Measurements from ENCODE around the gene CFAP299. TPM values are rescaled to one million over a fixed set of nuclear protein-coding genes. Genes with fewer than 3 reads are reported as not detected.

The CFAP299 gene
- polyA plus RNA-seq, 2 of the 4 experiments (the other 2 are of a cell fraction) = not detected

DNA sequence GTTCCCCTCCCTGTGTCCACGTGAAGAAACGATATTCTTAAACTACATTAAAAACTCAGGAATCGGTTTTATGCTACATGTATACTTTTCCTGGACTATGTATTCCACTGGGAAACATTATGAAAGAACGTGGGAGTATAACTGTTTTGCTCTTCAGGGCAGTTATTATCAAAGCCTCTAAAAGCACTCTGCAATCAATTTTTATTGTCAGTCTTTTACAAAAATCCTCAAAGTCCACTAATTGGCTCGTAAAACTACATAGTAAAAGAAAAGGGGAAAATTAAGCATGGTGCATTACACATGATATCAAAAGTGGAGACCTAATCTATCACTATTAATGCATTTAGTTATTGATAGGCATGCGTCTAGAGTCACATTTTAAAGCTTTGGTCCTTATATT lies 11.4 kb upstream of the CFAP299 start:
- Histone ChIP-seq H3K4me1 (no peaks in the 10 kb centered on the region), H3K4me2 (no peak overlapping the region), H3K4me3 (no peak overlapping the region), H3K9me3 (no peaks in the 10 kb centered on the region), H3K27ac (no peak overlapping the region)
- FAIRE-seq (no peak), ATAC-seq (no peak), DNase-seq (ENCODE audit: low read depth in 1 of 2, low spot score in 1 of 2) (no peak)
- 36% methylated on average over 6 of the region's 6 CpGs for WGBS (ENCODE audit: missing lambda C conversion rate)
- POLR2A ChIA-PET = no interaction called here
- CTCF ChIA-PET = no interaction called here
- TF ChIP-seq MAZ (IDR thresholded peaks at IDR 0.05; ENCODE audit: borderline replicate concordance, low read depth, low read length) (no peak), PHF8 (IDR thresholded peaks at IDR 0.05; ENCODE audit: borderline replicate concordance, low read depth) (no peak), ZSCAN20 (CRISPR knock-in tag; IDR thresholded peaks at IDR 0.05) (no peak), FOXS1 (CRISPR knock-in tag; IDR thresholded peaks at IDR 0.05) (no peak), CEBPB (IDR thresholded peaks at IDR 0.05) (no peak), JUN (IDR thresholded peaks at IDR 0.05) (no peak), HOXB5 (CRISPR knock-in tag; IDR thresholded peaks at IDR 0.05) (no peak), NR3C1 (IDR thresholded peaks at IDR 0.05) (no peak), ZNF302 (CRISPR knock-in tag; IDR thresholded peaks at IDR 0.05) (no peak), CHD4 (IDR thresholded peaks at IDR 0.05; ENCODE audit: borderline replicate concordance) (no peak)
- TF ChIP-seq, protein P1, sequence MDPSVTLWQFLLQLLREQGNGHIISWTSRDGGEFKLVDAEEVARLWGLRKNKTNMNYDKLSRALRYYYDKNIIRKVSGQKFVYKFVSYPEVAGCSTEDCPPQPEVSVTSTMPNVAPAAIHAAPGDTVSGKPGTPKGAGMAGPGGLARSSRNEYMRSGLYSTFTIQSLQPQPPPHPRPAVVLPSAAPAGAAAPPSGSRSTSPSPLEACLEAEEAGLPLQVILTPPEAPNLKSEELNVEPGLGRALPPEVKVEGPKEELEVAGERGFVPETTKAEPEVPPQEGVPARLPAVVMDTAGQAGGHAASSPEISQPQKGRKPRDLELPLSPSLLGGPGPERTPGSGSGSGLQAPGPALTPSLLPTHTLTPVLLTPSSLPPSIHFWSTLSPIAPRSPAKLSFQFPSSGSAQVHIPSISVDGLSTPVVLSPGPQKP (IDR thresholded peaks at IDR 0.05; ENCODE audit: low read depth, low read length) = no peak

GRCh38 chr4:80331693-80332092 lies 3.8 kb upstream of the CFAP299 start:
- Histone ChIP-seq H3K4me2 (no peak overlapping the region), H3K27ac (no peak overlapping the region), H3K4me1 (0 out of 3 replicates have a peak, but pooled peaks cover 4% of the 10 kb centered on the region), H3K9me3 (no peaks in the 10 kb centered on the region), H3K4me3 (no peak overlapping the region)
- no peak for TF ChIP-seq TFCP2L1 (CRISPR knock-in tag; IDR thresholded peaks at IDR 0.05)
- TF ChIP-seq ZSCAN20 (CRISPR knock-in tag; IDR thresholded peaks at IDR 0.05) = no peak
- no peak for TF ChIP-seq EP300 (IDR thresholded peaks at IDR 0.05)
- no peak for TF ChIP-seq CEBPB (IDR thresholded peaks at IDR 0.05)
- no peak for TF ChIP-seq GATA3 (IDR thresholded peaks at IDR 0.05; ENCODE audit: borderline replicate concordance)
- TF ChIP-seq ZC3H11A (IDR thresholded peaks at IDR 0.05) = no peak
- TF ChIP-seq RAD21 (conservative IDR thresholded peaks at IDR 0.05 in 1 of 2, IDR thresholded peaks at IDR 0.05 in 1 of 2) = no peak
- no peak for TF ChIP-seq MAZ (IDR thresholded peaks at IDR 0.05; ENCODE audit: borderline replicate concordance, low read depth, low read length)
- TF ChIP-seq SREBF2 (IDR thresholded peaks at IDR 0.05) = no peak
- ChIA-PET POLR2A (no interaction called here), CTCF (interaction anchor here (0.5 kb wide), 1 partner anchor 62 kb away, joined by 3 read pairs; no protein-coding TSS in a partner anchor)
- no peak for DNase-seq (ENCODE audit: low read depth in 1 of 2, low spot score in 1 of 2)
- 8% methylated on average over 2 of the region's 2 CpGs for WGBS (ENCODE audit: missing lambda C conversion rate)
- FAIRE-seq = no peak
- ATAC-seq = no peak

DNA sequence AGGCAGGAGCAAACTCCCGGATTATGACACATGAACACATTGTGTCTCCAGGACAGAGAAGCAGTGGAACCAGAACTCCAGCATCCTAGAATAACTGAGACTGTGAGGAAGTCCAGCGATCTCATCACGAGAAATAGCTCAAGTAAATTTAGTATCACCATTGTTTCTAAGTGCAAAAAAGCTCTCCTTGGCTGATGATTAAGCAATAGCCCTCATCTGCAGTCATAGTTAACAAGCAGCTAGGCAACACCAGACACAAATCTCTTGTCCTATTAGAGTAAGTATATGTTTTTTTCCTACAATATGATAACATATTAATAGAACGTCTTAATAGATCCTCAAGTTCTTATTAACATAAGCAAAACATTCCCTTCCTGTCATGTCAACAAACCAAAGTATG lies 2.4 kb upstream of the CFAP299 start:
- ATAC-seq (no peak), DNase-seq (ENCODE audit: low read depth in 1 of 2, low spot score in 1 of 2) (no peak), FAIRE-seq (no peak)
- CTCF ChIA-PET = interaction anchor here (2.1 kb wide), 1 partner anchor 29 kb away, joined by 4 read pairs; no protein-coding TSS in a partner anchor
- no peak overlapping the region for H3K4me3 ChIP-seq
- H3K4me1 ChIP-seq = 0 out of 3 replicates have a peak, but pooled peaks cover 4% of the 10 kb centered on the region
- WGBS (ENCODE audit: missing lambda C conversion rate) = 18% methylated on average over 4 of the region's 4 CpGs
- POLR2A ChIA-PET = no interaction called here
- H3K27ac ChIP-seq = no peak overlapping the region
- TF ChIP-seq HDAC2 (IDR thresholded peaks at IDR 0.05) = no peak
- no peak for TF ChIP-seq KDM1A (IDR thresholded peaks at IDR 0.05; ENCODE audit: low read depth)
- TF ChIP-seq, protein P2, sequence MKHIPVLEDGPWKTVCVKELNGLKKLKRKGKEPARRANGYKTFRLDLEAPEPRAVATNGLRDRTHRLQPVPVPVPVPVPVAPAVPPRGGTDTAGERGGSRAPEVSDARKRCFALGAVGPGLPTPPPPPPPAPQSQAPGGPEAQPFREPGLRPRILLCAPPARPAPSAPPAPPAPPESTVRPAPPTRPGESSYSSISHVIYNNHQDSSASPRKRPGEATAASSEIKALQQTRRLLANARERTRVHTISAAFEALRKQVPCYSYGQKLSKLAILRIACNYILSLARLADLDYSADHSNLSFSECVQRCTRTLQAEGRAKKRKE (CRISPR knock-in tag; IDR thresholded peaks at IDR 0.05; ENCODE audit: low read depth) = no peak
- TF ChIP-seq CHD4 (IDR thresholded peaks at IDR 0.05; ENCODE audit: borderline replicate concordance) = no peak
- TF ChIP-seq ZC3H11A (IDR thresholded peaks at IDR 0.05) = no peak
- no peak for TF ChIP-seq NFE2L2 (conservative IDR thresholded peaks at IDR 0.05; ENCODE audit: low read length)
- TF ChIP-seq CEBPB (IDR thresholded peaks at IDR 0.05) = no peak
- no peak for TF ChIP-seq TFCP2L1 (CRISPR knock-in tag; IDR thresholded peaks at IDR 0.05)
- no peak for TF ChIP-seq RFX5 (IDR thresholded peaks at IDR 0.05)
- no peak for TF ChIP-seq POLR2A (IDR thresholded peaks at IDR 0.05; ENCODE audit: low read length)
- no peak for TF ChIP-seq HEYL (CRISPR knock-in tag; IDR thresholded peaks at IDR 0.05)
- no peak overlapping the region for H3K4me2 ChIP-seq
- H3K9me3 ChIP-seq = no peaks in the 10 kb centered on the region

Measured in A549 (cell line).